GM10266 (cell line): Measurements from ENCODE around the gene CFAP20.
"Not testable (repeated sequence)": the region's sequence is repeated elsewhere in the genome, so short reads cannot be mapped to it uniquely, and the experiment has no call there.

Experiments
- DNase-seq: peaks from one replicate; pipeline ENCODE4 v3.0.0; 2012; ENCODE audit errors: extremely low spot score
- TF ChIP-seq, protein P1 (sequence below): IDR thresholded peaks from 2 replicates; pipeline ENCODE4 v1.5.1; 2012; ENCODE audit warnings: mild to moderate bottlenecking, low read depth; ENCODE audit not compliant: control insufficient read depth, insufficient read depth; ENCODE audit errors: missing control alignments

The CFAP20 gene

GRCh38 chr16:58087209-58087913, 41.8 kb downstream of the CFAP20 start:
- TF ChIP-seq, protein P1, sequence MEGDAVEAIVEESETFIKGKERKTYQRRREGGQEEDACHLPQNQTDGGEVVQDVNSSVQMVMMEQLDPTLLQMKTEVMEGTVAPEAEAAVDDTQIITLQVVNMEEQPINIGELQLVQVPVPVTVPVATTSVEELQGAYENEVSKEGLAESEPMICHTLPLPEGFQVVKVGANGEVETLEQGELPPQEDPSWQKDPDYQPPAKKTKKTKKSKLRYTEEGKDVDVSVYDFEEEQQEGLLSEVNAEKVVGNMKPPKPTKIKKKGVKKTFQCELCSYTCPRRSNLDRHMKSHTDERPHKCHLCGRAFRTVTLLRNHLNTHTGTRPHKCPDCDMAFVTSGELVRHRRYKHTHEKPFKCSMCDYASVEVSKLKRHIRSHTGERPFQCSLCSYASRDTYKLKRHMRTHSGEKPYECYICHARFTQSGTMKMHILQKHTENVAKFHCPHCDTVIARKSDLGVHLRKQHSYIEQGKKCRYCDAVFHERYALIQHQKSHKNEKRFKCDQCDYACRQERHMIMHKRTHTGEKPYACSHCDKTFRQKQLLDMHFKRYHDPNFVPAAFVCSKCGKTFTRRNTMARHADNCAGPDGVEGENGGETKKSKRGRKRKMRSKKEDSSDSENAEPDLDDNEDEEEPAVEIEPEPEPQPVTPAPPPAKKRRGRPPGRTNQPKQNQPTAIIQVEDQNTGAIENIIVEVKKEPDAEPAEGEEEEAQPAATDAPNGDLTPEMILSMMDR = no peak
- no peak for DNase-seq

DNA sequence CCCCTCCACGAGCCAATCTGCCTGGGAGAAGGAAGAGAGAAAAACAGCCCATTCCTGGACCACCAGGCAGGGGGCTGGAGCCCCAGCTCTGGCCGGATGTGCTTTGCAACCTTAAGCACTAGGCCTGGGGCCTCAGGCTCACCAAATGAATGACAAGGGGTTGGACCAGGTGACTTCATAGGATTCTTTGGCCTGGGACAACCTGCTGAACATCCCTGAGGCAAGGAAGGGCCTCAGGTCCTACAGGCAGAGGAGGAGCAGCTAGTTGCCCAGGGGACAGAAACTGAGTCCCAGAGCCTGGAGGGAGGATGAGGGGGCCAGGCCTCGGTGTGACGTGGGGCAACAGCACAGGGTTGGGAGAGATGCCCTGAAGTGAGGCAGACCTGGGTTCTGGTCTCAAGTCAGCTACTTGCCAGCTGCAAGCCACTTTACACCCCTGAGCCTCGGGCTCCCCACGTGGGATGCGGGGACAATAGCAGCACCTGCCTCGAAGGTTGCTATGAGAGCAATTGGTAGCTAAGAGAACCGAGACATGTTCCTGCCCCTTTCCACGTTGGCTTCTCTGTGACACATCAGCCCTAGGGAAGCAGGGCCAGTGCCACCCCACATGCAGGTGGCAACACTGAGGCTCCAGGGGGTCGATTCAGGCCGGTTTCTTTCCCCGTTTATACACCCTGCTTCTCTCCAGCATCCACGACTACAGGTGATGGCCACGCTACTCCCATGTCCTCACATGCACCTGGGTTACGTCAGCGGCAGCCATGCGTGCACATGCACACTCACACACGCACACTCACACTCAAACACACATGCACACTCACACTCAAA, 42.6 kb downstream of the CFAP20 start:
- DNase-seq = no peak
- TF ChIP-seq, protein P1 = no peak

GRCh38 chr16:58085584-58086251, 43.5 kb downstream of the CFAP20 start:
- DNase-seq = no peak
- TF ChIP-seq, protein P1 = no peak

DNA sequence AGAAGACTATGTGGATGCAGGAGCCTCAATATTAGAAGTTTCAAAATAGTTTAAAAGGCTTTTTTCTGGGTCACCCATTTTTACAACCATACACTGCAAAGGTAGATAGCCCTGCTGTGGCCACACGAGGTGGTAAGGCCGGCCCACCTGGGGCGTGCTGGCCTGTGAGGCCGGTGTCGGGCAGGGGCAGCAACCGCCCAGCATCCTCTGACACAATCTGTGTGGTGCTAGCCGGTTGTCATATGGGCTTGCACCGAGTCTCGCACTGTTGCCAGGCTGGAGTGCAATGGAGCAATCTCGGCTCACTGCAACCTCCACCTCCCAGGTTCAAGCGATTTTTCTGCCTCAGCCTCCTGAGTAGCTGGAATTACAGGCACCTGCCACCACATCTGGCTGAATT, 44.0 kb downstream of the CFAP20 start:
- DNase-seq = no peak
- TF ChIP-seq, protein P1 = no peak

GRCh38 chr16:58084635-58085034, 44.5 kb downstream of the CFAP20 start:
- no peak for DNase-seq
- TF ChIP-seq, protein P1 = no peak

DNA sequence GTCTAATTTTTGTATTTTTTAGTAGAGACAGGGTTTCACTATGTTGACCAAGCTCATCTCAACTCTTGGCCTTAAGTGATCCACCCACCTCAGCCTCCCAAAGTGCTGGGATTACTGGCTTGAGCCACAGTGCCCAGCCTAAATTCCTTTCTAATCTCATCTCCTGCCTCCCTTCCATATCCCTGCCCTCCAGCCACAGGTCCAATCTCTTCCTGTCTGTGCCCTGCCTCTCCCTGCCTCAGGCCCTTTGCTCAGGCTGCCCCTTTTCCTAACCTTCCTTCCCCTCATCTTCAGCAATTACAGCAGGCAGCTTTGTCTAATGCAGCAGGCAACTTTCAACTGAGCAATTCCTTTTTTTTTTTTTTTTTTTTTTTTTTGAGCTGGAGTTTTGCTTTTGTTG, 46.8 kb downstream of the CFAP20 start:
- TF ChIP-seq, protein P1 = no peak
- DNase-seq = no peak

DNA sequence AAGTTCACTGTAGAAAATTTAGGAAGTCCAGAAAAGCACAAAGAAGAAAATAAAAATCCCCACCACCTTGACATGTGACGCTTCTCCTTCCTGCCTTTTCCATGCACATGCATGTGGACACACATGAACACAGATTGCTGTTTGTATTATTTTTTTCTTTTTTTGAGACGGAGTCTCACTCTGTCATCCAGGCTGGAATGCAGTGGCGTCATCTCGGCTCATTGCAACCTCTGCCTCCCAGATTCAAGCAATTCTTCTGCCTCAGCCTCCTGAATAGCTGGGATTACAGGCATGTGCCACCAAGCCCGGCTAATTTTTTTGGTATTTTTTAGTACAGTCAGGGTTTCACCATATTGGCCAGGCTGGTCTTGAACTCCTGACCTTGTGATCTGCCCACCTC, 48.5 kb downstream of the CFAP20 start:
- not testable (repeated sequence) for DNase-seq
